CD4-positive, alpha-beta T cell treated with Interleukin-6 at 100 ng/mL for 8 hours (primary cell): Measurements from ENCODE around the gene PHF23.

Experiments
- DNase-seq: peaks from one replicate; pipeline ENCODE4 v3.0.0-alpha.2; 2020; ENCODE audit warnings: mixed read lengths, low spot score

The PHF23 gene

DNA sequence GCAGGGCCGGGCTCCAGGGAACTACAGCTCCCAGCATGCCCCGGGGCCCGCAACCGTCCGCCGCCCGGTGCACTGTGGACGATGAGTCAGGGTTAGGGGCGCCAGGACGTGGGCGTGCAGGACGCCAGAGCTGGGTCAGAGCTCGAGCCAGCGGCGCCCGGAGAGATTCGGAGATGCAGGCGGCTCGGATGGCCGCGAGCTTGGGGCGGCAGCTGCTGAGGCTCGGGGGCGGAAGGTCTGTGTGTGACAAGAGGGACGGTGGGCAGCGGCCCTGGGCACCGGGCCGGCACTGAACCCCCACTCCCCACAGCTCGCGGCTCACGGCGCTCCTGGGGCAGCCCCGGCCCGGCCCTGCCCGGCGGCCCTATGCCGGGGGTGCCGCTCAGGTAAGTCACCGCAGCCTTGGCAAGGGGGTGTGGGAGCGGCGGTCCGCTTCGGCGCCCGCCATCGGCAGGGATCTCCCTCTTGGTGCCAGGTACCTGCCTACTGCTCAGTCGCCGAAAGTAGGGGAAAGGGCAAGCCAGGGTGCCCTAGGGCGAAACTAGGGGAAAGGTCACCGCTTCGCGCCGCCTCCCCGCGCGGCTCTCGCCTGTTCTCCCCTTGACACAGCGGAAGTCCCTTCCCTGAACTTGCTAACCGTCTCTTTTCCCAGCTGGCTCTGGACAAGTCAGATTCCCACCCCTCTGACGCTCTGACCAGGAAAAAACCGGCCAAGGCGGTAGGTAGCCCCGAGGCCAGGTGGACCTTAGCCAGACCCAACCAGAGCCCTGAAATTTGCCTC lies 19.3 kb downstream of the PHF23 start, which contains the start of the genes ACADVL and DLG4:
TSS of gene ACADVL (plus strand) at position 127 of the 781 bp plus-strand sequence. CDS start at position 174, 47 bp downstream.
TSS of gene DLG4 (minus strand) at position 25 of the 781 bp plus-strand sequence.
- DNase-seq, result peak; percentile 73

DNA sequence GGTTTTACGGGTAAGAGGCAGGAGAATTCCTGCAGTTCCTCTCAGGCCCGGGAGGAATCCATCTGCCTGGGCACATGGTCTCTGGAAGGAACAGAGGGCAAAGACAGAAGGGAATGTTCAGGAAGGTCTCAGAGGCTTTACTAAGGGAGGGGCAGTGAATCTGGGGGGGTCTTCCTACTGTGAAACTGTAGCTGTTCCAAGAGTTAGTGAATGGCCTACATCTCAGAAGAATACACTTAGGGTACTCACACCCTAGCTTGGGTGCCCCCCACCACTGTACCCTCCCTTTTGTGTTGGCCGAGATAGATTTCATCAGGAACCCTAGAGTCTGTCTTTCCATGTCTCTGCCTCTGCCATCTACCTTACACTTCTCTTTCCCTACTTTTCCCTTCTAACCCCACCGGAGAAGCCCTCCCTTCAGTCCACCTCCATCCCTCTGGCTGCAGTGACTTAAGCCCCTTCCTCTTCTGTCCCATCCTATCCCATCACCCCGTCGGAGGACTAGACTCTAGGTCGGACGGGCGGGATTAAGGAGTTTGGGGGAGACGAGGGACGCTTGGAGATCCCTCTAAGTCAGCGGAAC lies 19.9 kb downstream of the PHF23 start:
- no peak for DNase-seq

DNA sequence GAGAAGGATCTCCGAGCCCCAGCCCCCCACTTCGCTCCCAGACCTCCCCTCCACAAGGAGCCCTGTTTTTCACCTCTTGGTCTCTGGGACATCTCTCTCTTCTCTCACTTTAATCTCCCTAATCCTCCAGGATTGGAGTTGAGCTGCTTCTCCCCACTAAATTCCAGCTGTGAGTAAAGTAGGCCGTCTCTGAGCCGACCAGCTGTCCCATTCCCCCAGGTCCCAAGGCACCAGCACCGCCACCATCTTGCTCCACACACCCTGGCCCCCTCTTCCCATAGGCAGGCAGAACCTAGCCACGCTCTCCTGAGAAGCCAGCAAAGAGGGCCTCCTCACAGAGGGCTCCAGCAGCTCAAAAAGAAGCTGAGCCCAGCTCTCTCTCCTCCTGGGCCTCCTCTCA lies 20.5 kb downstream of the PHF23 start:
- no peak for DNase-seq

DNA sequence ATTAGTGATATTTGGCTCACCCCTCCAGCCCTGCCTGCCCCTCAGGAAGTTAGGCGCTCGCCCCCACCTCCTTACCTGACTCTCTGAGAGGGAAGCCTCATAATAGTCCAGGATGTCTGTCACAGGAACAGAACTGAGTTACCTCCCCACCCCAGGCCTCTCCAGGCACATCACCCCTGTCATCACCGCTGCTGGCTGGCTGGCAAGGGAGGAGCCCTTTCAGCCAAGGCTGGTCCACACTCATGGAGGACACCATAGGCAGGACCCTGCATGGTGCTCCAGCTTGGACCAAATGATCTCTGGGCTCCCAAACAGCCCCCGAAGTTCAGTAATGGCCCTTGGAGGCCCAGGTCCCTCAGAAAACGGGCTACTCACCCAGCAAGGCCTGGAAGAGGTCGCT lies 21.1 kb downstream of the PHF23 start:
- DNase-seq, result no peak

DNA sequence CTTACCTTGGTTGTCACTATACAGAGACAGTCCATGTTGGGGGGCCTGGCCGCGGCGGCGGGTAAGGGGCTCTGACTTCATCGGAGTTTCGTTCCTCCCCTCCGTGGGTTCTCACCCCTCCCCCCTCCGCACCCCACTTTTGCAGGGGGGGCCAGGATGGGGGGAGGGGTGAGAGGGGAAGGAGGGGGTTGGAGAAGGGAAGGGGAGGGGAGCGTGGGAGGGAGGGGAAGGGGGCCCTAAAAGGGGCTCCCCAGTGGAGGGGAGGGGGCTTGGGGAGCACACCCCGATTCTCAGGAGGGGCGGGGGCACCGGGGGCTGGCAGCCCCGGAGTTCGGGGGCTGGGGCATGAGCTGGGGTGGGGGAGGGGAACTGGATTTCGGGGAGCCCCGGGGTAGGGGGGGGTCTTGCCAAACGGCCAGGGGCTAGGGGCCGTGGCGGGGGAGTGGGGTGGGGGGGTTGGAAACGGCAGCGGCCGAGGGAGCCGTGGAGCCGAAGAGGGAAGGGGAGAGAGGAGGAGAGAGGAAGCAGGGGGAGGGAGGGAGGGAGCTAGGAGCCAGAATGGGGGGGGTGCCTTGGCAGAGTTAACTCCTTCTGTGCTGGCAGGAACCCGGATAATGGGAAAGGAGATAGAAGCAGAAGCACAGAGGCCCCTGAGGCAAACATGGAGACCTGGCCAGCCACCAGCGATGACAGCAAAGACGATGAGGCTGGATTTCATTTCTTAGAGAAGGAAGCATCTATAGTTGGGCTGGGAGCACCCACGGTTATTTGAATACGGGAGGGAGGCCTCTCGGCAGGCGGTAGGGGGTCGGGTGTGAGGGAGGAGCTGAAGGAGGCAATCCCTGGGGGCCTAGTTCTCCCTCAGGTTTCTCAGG lies 21.9 kb downstream of the PHF23 start:
- DNase-seq, result no peak

DNA sequence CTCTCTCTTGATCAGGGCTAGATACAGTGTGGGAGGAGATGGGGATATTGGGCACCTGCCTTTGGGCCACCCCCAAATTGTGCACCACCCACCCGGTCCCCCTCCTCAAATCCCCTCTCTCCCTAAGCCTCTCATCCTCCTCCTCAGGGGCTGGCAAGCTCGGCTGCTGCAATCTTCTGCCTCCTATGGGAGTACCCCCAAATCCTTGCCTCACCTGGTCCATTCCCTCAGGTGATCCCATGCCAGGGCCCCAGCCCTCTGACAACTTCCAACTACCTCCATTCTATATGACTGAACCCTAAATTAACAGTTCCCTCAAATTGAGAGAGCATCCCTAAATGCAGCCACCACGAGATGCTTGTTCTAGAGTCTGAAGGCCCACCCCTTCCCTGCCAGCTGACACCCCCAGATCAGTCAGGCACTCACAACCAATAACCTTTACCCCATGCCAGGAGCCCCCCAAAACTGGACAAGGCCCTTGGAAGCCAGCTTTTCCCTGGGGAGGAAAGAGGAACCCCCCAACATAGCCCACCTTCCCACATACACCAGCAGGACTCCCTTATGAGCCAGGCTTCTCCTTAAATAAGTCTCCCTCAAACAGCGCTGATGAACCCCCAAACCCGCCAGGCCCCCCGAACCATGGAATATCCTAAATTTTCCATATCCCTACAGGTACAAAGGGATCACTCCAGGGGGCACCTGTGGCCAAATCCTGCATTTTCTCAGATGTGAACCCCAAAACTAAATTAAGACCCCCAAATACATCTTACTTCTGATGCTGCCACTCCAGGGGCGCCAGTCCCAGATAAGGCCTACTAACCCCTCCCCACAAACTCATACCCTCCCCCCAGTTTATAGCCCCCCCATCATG lies 22.8 kb downstream of the PHF23 start:
- DNase-seq, result no peak

DNA sequence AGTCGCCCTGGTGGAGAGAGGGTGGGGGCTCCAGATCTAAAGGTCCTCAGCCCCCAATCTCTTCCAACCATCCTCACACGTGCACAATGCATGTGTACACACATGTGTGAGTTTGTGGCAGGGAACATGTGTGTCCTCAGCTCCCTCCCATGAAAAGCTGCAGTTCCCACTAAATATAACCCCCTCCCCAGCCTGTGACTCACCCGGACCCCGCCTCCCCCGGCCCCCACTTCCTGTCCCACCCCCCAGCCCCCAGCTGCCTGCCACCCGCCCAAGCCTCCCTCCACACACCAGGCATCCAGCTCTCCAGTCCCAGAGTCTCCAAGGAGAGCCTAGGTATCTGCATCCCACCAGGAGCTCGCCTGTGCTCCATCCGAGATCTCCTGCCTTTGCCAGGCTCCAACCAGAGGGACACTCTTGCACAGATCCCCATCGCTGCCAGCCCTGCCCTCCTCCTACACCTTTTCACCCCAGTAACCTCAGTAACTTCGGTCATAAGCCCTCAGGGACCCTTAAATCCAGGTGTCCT lies 23.5 kb downstream of the PHF23 start:
- DNase-seq, result no peak

DNA sequence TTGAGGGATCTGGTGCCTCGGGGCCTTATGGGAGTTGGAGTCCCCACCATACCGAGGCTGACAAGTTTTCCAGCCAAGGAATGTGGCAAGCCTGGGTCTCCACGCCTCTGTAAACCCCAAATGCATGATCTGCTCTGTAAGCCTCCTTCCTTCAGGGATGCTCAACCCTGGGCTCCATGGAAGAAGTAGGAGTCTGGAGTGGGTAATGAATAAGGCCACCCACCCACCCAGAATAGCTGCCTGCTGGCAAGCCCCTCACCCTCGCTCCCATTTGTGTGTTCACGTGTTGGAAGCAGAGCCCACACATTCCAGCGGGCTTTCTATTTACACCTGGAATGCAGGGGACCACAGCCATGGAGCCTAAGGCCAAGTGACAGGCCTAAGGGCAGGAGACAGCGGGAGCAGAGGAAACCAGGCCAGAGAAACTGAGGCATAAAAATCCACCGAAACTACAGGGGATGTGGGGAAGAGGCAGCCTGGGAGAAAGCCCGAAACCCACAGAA lies 24.1 kb downstream of the PHF23 start:
- no peak for DNase-seq

DNA sequence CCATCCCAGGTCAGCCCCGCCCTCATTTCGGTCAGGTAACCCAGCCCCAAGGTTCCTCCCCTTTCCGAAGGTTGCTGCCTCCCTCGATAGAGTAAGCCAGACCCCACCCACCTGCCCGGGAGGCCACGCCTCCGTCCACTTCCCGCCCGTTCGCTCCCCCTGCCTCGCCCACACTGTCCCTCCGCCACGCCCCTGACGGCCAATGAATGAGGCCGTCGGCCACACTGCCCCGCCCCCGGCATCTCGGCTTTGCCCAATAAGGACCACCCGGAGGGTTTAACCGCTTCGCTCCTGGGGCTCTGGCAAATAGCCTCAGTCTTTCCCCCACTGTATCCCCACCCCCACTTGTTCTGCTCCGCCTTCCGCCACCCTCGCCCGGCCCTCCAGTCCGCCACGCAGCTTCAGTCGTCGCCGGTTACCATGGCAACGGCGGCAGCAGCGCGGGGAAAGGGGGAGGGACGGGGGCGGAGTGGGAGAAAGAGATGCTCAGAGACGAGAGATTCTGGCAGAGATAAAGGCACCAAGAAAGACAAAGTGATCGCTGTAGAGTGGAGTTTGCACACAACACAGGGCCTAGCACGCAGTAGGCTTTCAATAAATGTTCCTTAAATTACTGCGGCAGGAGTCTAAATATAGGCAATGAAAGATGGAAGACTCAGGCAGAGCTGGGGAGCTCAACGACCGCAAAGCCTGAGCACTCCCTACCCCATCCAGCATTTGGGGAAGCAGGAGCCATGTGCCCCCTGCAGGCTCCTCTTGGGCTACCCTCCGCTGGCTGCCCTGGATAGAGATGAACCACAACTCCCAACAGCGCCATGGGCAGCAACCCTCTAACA lies 24.7 kb downstream of the PHF23 start:
- peak; percentile 99 for DNase-seq

DNA sequence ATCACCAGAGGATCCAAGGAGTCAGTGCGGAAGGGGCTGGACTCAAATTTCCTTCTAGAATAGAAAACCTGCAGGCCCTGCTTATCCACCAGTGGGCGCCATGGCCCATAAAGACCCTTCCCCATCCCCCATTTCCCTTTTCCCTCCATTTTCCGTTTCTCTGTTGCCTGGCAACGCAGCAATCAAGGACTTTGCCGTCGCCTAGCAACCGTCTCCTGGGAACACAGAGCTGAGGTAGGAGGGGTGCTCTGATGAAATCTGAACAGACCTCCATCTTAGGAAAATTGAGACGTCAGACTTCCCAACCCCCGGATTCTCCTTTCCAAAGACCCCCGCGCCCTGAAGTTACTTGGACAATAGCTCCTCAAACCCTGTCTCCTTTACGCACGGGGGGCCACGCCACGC lies 25.4 kb downstream of the PHF23 start:
- DNase-seq, result peak; percentile 61

DNA sequence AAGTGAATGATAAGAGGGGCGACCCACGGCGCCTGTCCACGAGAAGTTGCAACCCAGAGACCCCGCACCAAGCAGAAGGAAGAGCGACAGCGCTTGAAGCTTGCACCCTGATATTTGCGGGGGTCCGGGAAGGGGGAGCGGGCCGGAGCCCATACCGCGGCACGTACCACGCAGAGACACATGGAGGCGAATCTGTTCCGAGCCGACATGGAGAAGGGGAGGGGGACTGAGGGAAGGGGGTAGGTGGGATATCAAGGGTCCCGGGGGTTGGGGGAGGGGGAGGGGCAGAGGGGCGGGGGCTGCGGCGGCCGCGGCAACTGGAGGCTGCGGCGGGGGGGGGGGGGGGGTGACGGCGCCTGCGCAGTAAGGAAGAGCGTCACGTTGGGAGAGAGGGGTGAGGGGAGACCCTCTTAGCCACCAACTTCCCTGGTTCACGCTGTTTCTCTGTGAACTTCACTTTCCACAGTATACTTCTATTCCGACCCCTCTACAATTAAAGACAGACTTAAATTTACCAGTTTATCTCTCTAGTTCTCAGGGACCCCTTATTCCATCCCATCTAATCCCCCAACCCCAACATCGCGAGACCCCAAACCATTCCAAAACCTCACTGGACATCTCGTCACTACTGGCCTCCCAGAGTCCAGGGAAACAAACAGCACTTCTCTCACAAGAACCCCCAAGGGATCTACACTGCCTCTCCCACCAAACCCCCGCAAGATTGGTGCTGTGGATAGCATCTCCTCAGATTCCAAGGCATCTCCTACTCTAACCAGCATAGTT lies 27.6 kb downstream of the PHF23 start:
- DNase-seq, result no peak

DNA sequence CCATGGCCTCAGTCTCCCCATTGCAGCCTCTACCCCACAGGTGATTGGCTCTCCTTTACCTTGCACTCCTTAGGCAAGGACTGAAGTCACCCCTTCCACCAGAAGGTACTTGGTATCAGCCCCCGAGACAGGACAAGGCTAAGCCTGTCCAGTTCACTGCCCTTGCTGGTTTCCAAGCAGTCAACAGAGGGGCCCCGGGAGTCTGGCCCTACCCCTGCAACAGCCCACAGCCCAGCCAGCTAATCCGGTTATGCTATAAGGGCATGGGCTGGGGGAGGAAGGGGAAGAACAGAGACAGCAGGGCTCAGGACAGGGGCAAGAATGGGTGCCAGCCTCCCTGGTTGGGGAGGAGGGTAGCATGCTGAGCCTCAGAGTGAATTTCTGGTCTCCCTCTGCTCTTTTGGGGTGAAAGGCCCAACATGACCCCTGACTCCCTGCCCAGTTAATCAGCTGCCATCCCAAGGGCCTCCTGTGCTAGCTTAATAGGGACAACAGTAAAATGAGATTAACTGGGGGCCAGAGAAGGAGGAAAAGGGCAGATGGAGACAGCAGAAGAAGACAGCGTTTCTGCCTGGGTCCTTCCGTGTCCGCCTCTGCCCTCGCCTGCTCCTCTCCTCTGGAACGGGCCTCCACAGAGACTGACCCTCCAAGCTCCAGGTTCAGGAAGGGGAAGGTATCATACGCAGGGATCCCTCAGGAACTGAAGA lies 30.4 kb downstream of the PHF23 start:
- no peak for DNase-seq

DNA sequence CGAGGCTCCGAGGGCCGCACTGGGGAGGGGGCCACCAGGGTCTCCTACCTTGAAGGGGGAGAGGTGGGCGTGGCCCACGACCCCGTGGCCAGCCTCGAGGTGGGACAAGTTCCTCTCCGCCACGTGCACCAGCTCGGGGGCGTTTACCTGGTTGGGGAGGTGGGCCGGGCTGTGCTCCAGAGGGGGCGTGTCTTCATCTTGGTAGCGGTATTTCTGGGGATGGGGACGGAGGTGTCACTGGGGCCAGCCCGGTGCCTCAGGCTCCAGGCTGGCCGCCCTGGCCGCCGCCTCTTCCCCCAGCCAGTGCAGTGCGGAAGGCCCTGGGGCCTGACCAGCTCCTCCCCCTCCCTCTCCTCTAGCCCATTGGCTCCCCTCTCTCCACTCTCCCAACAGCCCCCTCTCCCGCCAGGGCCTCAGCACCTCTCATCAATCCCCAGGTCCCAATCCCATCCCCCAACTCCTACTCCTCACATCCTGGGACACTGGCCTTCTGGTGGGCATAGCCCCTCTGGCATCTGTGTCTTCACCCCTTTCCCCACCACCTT lies 31.2 kb downstream of the PHF23 start:
- DNase-seq, result no peak

DNA sequence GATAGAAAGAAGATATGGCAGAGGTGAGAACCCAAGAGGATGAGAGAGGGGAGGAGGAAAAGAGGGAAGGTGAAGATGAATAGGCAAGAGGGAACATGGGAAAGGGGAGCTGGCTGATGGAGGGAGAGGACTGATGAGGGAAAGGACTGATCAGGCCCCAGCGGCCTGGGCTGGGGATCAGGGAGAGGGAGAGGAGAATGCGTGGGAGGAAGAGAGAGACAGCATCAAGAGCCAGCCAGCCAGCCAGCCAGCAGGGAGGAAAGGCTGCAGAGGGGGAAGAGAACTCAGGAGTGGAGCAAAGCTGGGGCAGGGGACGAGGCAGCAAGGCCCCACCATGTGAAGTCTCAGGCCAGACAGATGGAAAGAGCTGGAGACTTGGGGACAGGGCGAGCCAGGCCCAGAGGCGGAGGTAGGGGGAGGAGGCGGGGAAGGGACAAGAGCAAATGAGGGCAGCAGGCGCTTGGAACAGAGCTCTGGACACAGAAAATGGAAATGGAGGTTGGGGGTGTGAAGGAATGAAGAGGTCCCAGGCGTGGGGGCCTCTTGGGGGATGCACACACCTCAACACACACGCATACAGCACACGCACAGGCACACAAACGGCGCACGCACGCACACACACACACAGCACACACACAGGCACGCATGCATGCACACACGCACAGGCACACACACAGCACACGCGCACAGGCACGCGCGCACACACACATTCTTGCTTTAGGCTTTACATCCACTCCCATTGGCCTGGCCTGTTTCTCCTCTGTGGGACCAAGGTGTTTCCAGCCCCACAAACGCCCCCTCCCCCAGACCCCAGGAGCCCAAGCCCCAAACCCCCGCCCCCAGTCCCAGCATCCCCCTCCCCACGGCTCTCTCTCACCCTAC lies 31.9 kb downstream of the PHF23 start:
- no peak for DNase-seq

DNA sequence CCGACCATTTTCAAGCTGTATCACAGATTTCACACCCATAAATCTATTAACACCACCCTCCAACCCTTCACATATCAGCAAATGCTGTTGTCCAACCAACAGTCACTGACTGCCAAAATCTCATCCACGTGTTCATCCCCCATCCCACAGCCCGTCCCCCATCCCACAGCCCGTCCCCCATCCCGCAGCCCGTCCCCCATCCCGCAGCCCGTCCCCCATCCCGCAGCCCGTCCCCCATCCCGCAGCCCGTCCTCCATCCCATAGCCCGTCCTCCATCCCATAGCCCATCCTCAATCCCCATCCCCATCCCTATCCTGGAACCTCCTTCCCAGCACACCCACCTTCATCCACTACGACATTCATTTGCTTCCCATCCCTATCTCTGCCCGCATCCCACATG lies 33.7 kb downstream of the PHF23 start:
- no peak for DNase-seq

DNA sequence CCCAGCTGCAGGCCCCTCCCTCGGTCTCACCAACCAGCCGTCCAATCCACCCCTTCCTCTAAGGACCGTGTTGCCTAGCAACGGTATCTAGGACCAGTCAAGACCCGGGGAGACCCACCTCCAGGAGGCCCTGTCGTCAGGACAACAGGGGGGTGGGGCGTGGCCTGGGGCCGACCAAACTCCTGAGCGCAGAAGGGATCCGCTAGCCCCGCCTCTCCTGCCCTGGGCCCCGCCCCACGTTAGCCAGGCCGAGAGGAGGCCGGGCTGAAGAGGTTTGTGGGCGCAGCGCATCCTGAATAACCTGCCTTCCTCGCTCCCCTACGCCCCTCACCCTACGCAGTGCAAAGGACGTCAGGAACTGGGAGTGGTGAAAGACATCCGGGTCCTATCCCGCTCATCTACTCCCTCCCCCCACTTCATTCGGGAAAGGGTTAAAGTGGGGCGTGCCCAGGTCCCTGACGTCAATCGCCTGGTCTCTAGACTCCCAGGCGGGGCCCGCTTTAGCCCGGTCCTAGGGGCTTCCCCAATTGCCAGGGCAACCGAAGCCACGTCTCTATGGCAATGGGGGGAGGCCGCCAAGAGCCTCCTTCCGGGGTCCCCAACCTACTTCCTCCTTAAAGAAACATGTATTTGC lies 34.3 kb downstream of the PHF23 start:
- DNase-seq, result peak; percentile 94

DNA sequence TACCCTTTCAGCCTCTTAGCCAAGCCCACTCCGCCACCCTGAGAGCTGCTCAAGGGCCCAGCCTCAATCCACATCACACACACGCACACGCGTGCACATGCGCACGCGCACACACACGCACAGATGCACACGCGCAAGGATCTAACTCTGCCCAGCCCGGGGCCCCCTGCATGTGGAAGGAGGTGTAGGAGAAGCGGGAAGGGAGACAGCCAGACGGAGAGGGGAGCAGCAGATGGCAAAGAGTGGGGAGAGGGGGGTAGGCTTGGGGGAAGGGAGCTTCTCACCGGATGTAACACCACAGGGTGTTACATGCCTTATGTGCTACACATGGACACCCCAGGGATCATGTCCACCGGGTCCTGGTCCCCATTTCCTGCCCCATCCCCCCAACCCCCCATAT lies 34.9 kb downstream of the PHF23 start:
- no peak for DNase-seq
